SK-N-SH treated with all-trans-retinoic acid at 6 μM for 48 hours (cell line): ENCODE data around the gene IFI30.

Source experiments
- ATAC-seq: fragments of 200-7000 bp; cut with Tn5 transposase; 3 replicates; pipeline ENCODE4 v1.9.1; 2020; ENCODE audit warnings: mild to moderate bottlenecking, moderate library complexity
- ARNTL ChIP-seq: fragments of 450-650 bp; formaldehyde crosslinking; IDR thresholded peaks from 2 replicates; pipeline ENCODE4 v1.5.0; 2020; ENCODE audit warnings: low read depth, mild to moderate bottlenecking, moderate library complexity, borderline replicate concordance
- CSDC2 ChIP-seq: fragments of 250-450 bp; sonication (Bioruptor Pico); IDR thresholded peaks from 2 replicates; pipeline ENCODE4 v1.5.0; 2020; ENCODE audit warnings: mild to moderate bottlenecking, moderate library complexity
- CSRNP3 ChIP-seq: fragments of 250-450 bp; sonication (Bioruptor Pico); IDR thresholded peaks from 2 replicates; pipeline ENCODE4 v1.5.1; 2021; ENCODE audit warnings: mild to moderate bottlenecking, moderate library complexity
- ESRRG ChIP-seq: fragments of 250-450 bp; sonication (Bioruptor Pico); IDR thresholded peaks from 2 replicates; pipeline ENCODE4 v1.6.1; 2021; ENCODE audit warnings: mild to moderate bottlenecking
- GLIS3 ChIP-seq: fragments of 250-450 bp; sonication (Bioruptor Pico); IDR thresholded peaks from 2 replicates; pipeline ENCODE4 v1.5.0; 2020; ENCODE audit warnings: mild to moderate bottlenecking, moderate library complexity
- OSR1 ChIP-seq: fragments of 250-450 bp; sonication (Bioruptor Pico); IDR thresholded peaks from 2 replicates; pipeline ENCODE4 v1.8.0; 2022; ENCODE audit warnings: moderate library complexity, mild to moderate bottlenecking, inconsistent platforms
- PATZ1 ChIP-seq: fragments of 250-450 bp; sonication (Bioruptor Pico); IDR thresholded peaks from 2 replicates; pipeline ENCODE4 v1.8.0; 2020; ENCODE audit warnings: mild to moderate bottlenecking, moderate library complexity, borderline replicate concordance
- RARB ChIP-seq: fragments of 250-450 bp; sonication (Bioruptor Pico); IDR thresholded peaks from 2 replicates; pipeline ENCODE4 v1.8.0; 2021; ENCODE audit warnings: mild to moderate bottlenecking, moderate library complexity
- SNAI2 ChIP-seq: fragments of 250-450 bp; sonication (Bioruptor Pico); IDR thresholded peaks from 2 replicates; pipeline ENCODE4 v1.5.0; 2020; ENCODE audit warnings: mild to moderate bottlenecking, moderate library complexity
- TCF4 ChIP-seq: fragments of 250-450 bp; sonication (Bioruptor Pico); IDR thresholded peaks from 2 replicates; pipeline ENCODE4 v1.8.0; 2021; ENCODE audit warnings: mild to moderate bottlenecking, moderate library complexity, borderline replicate concordance
- ZC3H10 ChIP-seq: fragments of 250-450 bp; sonication (Bioruptor Pico); IDR thresholded peaks from 2 replicates; pipeline ENCODE4 v1.5.1; 2021; ENCODE audit warnings: mild to moderate bottlenecking, moderate library complexity
- ZFP3 ChIP-seq: fragments of 250-450 bp; sonication (Bioruptor Pico); IDR thresholded peaks from 2 replicates; pipeline ENCODE4 v1.5.0; 2020; ENCODE audit warnings: mild to moderate bottlenecking, moderate library complexity
- ZFP30 ChIP-seq: fragments of 450-650 bp; formaldehyde crosslinking; IDR thresholded peaks from 2 replicates; pipeline ENCODE4 v1.5.0; 2022; ENCODE audit warnings: mild to moderate bottlenecking, moderate library complexity
- ZNF565 ChIP-seq: fragments of 450-650 bp; formaldehyde crosslinking; conservative IDR thresholded peaks from 2 replicates; pipeline ENCODE4 v1.5.0; 2020; ENCODE audit warnings: low read depth, mild to moderate bottlenecking, moderate library complexity
- ZNF70 ChIP-seq: fragments of 450-650 bp; formaldehyde crosslinking; IDR thresholded peaks from 2 replicates; pipeline ENCODE4 v1.5.0; 2020; ENCODE audit warnings: mild to moderate bottlenecking, moderate library complexity
- ZNF8 ChIP-seq: fragments of 450-650 bp; formaldehyde crosslinking; IDR thresholded peaks from 2 replicates; pipeline ENCODE4 v1.5.0; 2020; ENCODE audit warnings: mild to moderate bottlenecking, moderate library complexity
- TF ChIP-seq, protein P1 (sequence below): fragments of 250-450 bp; sonication (Bioruptor Pico); IDR thresholded peaks from 2 replicates; pipeline ENCODE4 v1.8.0; 2021; ENCODE audit warnings: low read depth, mild to moderate bottlenecking, moderate library complexity, borderline replicate concordance

Gene IFI30

GRCh38 chr19:18150776-18151624 is 22.6 kb upstream of the IFI30 start (continued):
- TF ChIP-seq RARB (CRISPR knock-in tag) = no peak
- TF ChIP-seq ZNF70 (CRISPR knock-in tag) = no peak
- TF ChIP-seq ZFP3 = no peak
- no peak for TF ChIP-seq CSDC2 (CRISPR knock-in tag)
- TF ChIP-seq TCF4 (CRISPR knock-in tag) = no peak
- no peak for TF ChIP-seq ZC3H10
- TF ChIP-seq GLIS3 (CRISPR knock-in tag) = no peak
- no peak for TF ChIP-seq ESRRG (CRISPR knock-in tag)

GRCh38 chr19:18152442-18152816 is 21.2 kb upstream of the IFI30 start:
- TF ChIP-seq ARNTL (CRISPR knock-in tag) (no peak), ZC3H10 (no peak), OSR1 (CRISPR knock-in tag) (no peak), GLIS3 (CRISPR knock-in tag) (no peak)
- ATAC-seq = peak; percentile 70

- TF ChIP-seq PATZ1 (CRISPR knock-in tag) (0 out of 2 replicates have a peak, but pooled peaks have one; percentile 23), OSR1 (CRISPR knock-in tag) (no peak)
- peak; percentile 92 for ATAC-seq
These were observed 20.6 kb upstream of the IFI30 start, which contains the start of gene PIK3R2 for GRCh38 chr19:18152817-18153555. PIK3R2 (plus strand) TSS chr19:18153163; CDS start chr19:18155880, 2,717 bp downstream.

DNA sequence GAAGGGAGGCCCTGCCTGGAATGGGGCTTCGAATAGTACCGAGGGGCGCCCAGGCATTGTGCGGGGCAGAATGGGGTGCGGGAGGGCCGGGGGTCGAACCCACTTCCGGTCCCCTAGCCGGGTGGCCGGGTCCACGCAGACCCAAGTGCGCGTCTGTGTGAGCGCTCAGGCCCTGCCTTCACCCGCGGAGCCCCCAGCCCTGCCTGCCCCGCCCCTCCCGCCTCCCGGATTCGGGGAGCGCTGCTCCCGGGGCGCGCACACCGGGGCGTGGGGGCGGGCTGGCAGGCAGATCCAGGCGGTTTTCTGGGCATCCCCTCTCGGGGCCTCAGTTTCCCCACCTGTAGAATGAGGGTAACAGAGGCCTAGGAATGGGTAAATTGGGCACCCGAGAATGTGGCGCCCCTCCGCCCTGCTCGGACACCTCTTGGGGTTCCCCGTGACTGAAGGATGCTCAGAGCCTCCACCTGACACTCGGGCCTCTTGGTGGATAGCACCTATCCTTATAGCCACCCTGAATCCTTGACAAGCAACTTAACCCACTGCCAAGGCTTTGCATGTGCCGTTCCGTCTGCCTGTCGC is 20.0 kb upstream of the IFI30 start:
- TF ChIP-seq ARNTL (CRISPR knock-in tag) (no peak), PATZ1 (CRISPR knock-in tag) (0 out of 2 replicates have a peak, but pooled peaks have one; percentile 7)
- no peak for ATAC-seq

GRCh38 chr19:18155095-18156087 is 18.2 kb upstream of the IFI30 start:
- TF ChIP-seq OSR1 (CRISPR knock-in tag) (no peak), ZNF8 (CRISPR knock-in tag) (no peak), SNAI2 (CRISPR knock-in tag) (no peak), ZNF70 (CRISPR knock-in tag) (no peak), CSRNP3 (CRISPR knock-in tag) (no peak), TCF4 (CRISPR knock-in tag) (no peak), ZC3H10 (no peak), ZFP30 (CRISPR knock-in tag) (no peak), ZNF565 (CRISPR knock-in tag) (no peak)
- TF ChIP-seq, protein P1, sequence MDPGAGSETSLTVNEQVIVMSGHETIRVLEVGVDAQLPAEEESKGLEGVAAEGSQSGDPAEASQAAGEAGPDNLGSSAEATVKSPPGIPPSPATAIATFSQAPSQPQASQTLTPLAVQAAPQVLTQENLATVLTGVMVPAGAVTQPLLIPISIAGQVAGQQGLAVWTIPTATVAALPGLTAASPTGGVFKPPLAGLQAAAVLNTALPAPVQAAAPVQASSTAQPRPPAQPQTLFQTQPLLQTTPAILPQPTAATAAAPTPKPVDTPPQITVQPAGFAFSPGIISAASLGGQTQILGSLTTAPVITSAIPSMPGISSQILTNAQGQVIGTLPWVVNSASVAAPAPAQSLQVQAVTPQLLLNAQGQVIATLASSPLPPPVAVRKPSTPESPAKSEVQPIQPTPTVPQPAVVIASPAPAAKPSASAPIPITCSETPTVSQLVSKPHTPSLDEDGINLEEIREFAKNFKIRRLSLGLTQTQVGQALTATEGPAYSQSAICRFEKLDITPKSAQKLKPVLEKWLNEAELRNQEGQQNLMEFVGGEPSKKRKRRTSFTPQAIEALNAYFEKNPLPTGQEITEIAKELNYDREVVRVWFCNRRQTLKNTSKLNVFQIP (CRISPR knock-in tag) = no peak
- no peak for ATAC-seq
